ENCODE results near the gene SPACA7. TPM values are rescaled to one million over a fixed set of nuclear protein-coding genes. Genes with fewer than 3 reads are reported as not detected.

SPACA7 gene
- total and polyA plus RNA-seq, 2 of the 13 experiments (the other 11 are each of a cell fraction or from before 2014, with no cell fraction given) = not detected

- TF ChIP-seq CSRNP2 (CRISPR knock-in tag; conservative IDR thresholded peaks at IDR 0.05; ENCODE audit: low read depth) = no peak
- TF ChIP-seq RFXAP (CRISPR knock-in tag; IDR thresholded peaks at IDR 0.05; ENCODE audit: borderline replicate concordance) = no peak
- no peak for TF ChIP-seq ZNF142 (CRISPR knock-in tag; IDR thresholded peaks at IDR 0.05)
Observed at GRCh38 chr13:112481458-112481857, 105.3 kb downstream of the SPACA7 start (continued).

- WGBS (ENCODE audit: low lambda C conversion rate) = 97% methylated on average over 7 of the region's 7 CpGs
- ATAC-seq (no peak), FAIRE-seq (no peak), DNase-seq (ENCODE audit: low spot score) (no peak)
- Histone ChIP-seq H3K79me2 (ENCODE audit: insufficient read depth, low read length) (no peaks in the 10 kb centered on the region), H3K4me1 (ENCODE audit: insufficient read depth, low read length) (no peaks in the 10 kb centered on the region), H3K4me2 (ENCODE audit: low read depth, low read length) (no peak overlapping the region), H3K27ac (ENCODE audit: extremely low read length, insufficient read depth, low read length) (no peak overlapping the region), H3K9me3 (ENCODE audit: low read length) (no peaks in the 10 kb centered on the region), H3K9ac (ENCODE audit: insufficient read depth, low read depth, low read length) (no peak overlapping the region), H3K36me3 (replicated peaks in 1 of 2; ENCODE audit: control insufficient read depth in 1 of 2, insufficient read depth in 2 of 2, low read length in 2 of 2) (peaks cover 1 to 6% of the 10 kb centered on the region in 2 experiments; a peak in 2 of 5 replicates), H4K20me1 (ENCODE audit: insufficient read depth, low read length) (no peaks in the 10 kb centered on the region), H3K27me3 (ENCODE audit: control insufficient read depth in 1 of 2, insufficient read depth in 2 of 2, low read length in 2 of 2) (no peaks in the 10 kb centered on the region; a peak in 1 of 5 replicates), H3K4me3 (replicated peaks in 1 of 3; ENCODE audit: insufficient read depth in 1 of 3, low read depth in 2 of 3, low read length in 3 of 3) (no peak overlapping the region), H2AFZ (ENCODE audit: low read length) (no peak overlapping the region)
- ChIA-PET CTCF (ENCODE audit: low intra/inter-chr PET ratio, low total read pairs) (no interaction called here), POLR2A (no interaction called here)
- BruUV-seq (replicated peaks) = no TSS peak
- in situ Hi-C loops (cut with HindIII; ENCODE audit: extremely low pct_ligation_motif_present, low pct_unique_long_range_greater_than_20kb) = no loop called here
- intact Hi-C loops (cut with micrococcal nuclease; ENCODE audit: unreplicated experiment) = no loop called here
- no peak for TF ChIP-seq ZNF747 (CRISPR knock-in tag; IDR thresholded peaks at IDR 0.05; ENCODE audit: borderline replicate concordance)
- TF ChIP-seq GMEB2 (CRISPR knock-in tag; IDR thresholded peaks at IDR 0.05; ENCODE audit: low read depth) = no peak
- no peak for TF ChIP-seq CHD2 (IDR thresholded peaks at IDR 0.05; ENCODE audit: low read depth, low read length)
- no peak for TF ChIP-seq TBL1XR1 (IDR thresholded peaks at IDR 0.05; ENCODE audit: borderline replicate concordance, low read length, partially characterized antibody)
- TF ChIP-seq GTF3A (CRISPR knock-in tag; conservative IDR thresholded peaks at IDR 0.05) = no peak
- no peak for TF ChIP-seq NRL (CRISPR knock-in tag; IDR thresholded peaks at IDR 0.05; ENCODE audit: borderline replicate concordance)
- TF ChIP-seq AFF4 (CRISPR knock-in tag; IDR thresholded peaks at IDR 0.05) = no peak
Observed at GRCh38 chr13:112483299-112483698, 107.1 kb downstream of the SPACA7 start.

Measured in HepG2 (cell line).